ENCODE data around the gene IL1A. TPM values are rescaled to one million over a fixed set of nuclear protein-coding genes. Genes with fewer than 3 reads are reported as not detected.

Gene IL1A
- total RNA-seq, 1 experiment from 2014 or later: not detected

DNA sequence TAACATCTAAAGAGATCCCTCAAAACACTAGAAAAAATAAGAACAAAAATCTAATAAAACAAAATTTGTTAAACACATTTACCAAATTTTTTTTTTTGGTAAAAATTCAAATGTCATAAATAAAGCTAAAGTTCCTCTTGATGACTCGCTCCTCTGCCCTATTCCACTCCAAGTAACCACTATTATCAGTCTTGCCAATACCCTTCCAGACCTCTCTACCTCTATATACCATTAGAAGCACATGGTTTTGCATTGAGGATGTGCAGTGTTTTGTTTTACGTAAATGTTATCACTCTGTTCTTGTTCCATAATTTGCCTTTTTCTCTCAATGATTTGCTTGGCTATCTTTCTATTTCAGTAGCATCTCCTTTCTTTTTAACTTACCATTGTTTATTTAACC, 41.4 kb upstream of the IL1A start:
- no peaks in the 10 kb centered on the region for H3K4me1 ChIP-seq
- no peak overlapping the region for H3K27ac ChIP-seq
- no peak overlapping the region for H3K4me3 ChIP-seq
- DNase-seq: no peak
- no peaks in the 10 kb centered on the region for H3K27me3 ChIP-seq
- H3K36me3 ChIP-seq: no peaks in the 10 kb centered on the region
- H3K9me3 ChIP-seq (replicated peaks): no peaks in the 10 kb centered on the region

GRCh38 chr2:112824694-112825085, 40.4 kb upstream of the IL1A start:
- no peaks in the 10 kb centered on the region for H3K4me1 ChIP-seq
- no peaks in the 10 kb centered on the region for H3K27me3 ChIP-seq
- no peak overlapping the region for H3K4me3 ChIP-seq
- H3K9me3 ChIP-seq (replicated peaks): no peaks in the 10 kb centered on the region
- no peak for DNase-seq
- no peaks in the 10 kb centered on the region for H3K36me3 ChIP-seq
- H3K27ac ChIP-seq: no peak overlapping the region

DNA sequence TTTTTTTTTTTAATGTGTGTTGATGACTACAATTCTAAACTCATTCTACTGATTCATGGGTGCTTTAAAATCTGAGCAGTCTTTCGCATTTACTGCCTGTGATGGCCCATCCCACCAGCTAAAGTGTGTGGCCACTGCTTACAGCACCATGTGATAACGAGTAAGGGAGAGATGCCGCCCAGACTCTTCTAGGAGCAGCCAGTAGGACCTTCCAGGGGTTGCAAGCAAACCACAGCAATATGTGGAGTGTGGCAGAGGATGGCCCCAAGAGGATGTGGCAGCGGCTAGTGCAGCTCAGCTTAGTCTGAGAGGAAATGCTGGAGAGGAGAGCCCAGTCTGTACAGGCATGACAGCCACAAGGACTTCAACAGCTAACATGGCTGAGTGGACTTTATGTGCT, 37.4 kb upstream of the IL1A start:
- no peak overlapping the region for H3K4me3 ChIP-seq
- no peak for DNase-seq
- H3K27ac ChIP-seq: no peak overlapping the region
- no peaks in the 10 kb centered on the region for H3K9me3 ChIP-seq (replicated peaks)
- no peaks in the 10 kb centered on the region for H3K4me1 ChIP-seq
- no peaks in the 10 kb centered on the region for H3K36me3 ChIP-seq
- H3K27me3 ChIP-seq: no peaks in the 10 kb centered on the region

- no peaks in the 10 kb centered on the region for H3K4me1 ChIP-seq
- no peak for DNase-seq
- no peak overlapping the region for H3K27ac ChIP-seq
- H3K27me3 ChIP-seq: no peaks in the 10 kb centered on the region
- H3K36me3 ChIP-seq: no peaks in the 10 kb centered on the region
- no peaks in the 10 kb centered on the region for H3K9me3 ChIP-seq (replicated peaks)
- no peak overlapping the region for H3K4me3 ChIP-seq
Observed at GRCh38 chr2:112821142-112821541, 36.8 kb upstream of the IL1A start.

DNA sequence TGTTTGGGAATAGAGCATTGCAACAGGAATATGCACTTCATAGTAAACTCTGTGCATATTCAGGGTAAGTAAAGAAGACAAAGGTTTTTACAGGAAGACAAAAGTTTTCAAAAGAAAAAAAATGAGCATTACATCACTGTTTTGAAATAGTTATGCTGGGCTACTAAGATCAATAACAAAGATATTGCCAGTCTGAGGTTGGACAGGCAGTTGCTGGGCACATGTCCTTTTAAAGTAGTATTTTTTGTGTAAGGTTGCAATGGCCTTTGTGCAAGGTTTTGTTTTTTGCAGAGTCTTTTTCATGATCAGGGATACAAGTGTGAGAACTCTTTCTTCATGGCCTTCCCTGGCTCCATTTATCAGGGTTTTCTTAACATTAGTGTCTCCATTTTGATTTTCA, 36.0 kb upstream of the IL1A start:
- DNase-seq: no peak

GRCh38 chr2:112819081-112819480, 34.8 kb upstream of the IL1A start:
- no peak for DNase-seq
- H3K27ac ChIP-seq: no peak overlapping the region
- H3K27me3 ChIP-seq: no peaks in the 10 kb centered on the region
- no peak overlapping the region for H3K4me3 ChIP-seq
- no peaks in the 10 kb centered on the region for H3K36me3 ChIP-seq
- H3K4me1 ChIP-seq: peaks cover 6% of the 10 kb centered on the region
- no peaks in the 10 kb centered on the region for H3K9me3 ChIP-seq (replicated peaks)

More for the DNA sequence above, 36.0 kb upstream of the IL1A start:
- H3K4me1 ChIP-seq: no peaks in the 10 kb centered on the region
- no peaks in the 10 kb centered on the region for H3K27me3 ChIP-seq
- no peak overlapping the region for H3K4me3 ChIP-seq
- no peak overlapping the region for H3K27ac ChIP-seq
- H3K36me3 ChIP-seq: no peaks in the 10 kb centered on the region
- H3K9me3 ChIP-seq (replicated peaks): no peaks in the 10 kb centered on the region

DNA sequence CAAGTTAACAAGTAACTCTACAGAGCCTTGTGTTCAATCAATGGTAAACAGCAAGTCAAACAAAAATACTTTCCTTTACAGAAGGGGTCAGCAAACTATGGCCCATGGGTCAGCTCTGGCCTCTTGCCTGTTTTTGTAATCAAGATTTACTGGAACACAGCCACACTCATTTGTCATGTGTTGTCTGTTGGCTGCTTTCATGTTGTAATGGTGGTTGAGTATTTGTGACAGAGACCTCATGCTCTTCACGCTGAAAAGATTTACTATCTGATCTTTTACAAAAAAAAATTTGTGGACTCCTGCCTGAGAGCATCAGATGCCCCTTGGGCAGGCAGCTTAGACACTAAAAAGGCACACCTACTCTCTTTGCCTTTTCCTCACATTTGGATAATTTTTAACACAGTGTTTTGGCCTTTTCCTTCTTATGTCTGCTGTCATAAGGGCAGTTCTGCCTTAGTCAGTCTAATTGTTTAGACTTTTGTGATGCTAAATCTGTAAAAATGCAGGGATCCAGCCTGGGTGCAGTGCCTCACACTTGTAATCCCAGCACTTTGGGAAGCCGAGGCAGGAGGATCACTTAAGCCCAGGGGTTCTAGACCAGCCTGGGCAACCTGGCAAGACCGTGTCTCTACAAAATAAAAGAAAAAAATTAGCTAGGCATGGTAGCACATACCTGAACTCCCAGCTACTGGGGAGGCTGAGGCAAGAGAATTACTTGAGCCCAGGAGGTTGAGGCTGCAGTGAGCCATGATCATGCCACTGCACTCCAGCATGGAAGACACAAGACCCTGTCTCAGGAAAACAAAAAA, 34.0 kb upstream of the IL1A start:
- Histone ChIP-seq H3K4me1 (peaks cover 14% of the 10 kb centered on the region), H3K27ac (no peak overlapping the region), H3K27me3 (no peaks in the 10 kb centered on the region), H3K4me3 (no peak overlapping the region), H3K36me3 (no peaks in the 10 kb centered on the region), H3K9me3 (replicated peaks) (no peaks in the 10 kb centered on the region)
- DNase-seq: no peak

- Histone ChIP-seq H3K36me3 (no peaks in the 10 kb centered on the region), H3K27me3 (no peaks in the 10 kb centered on the region), H3K27ac (no peak overlapping the region), H3K9me3 (replicated peaks) (no peaks in the 10 kb centered on the region), H3K4me3 (no peak overlapping the region), H3K4me1 (peaks cover 25% of the 10 kb centered on the region)
- no peak for DNase-seq
Observed at GRCh38 chr2:112817082-112817689, 32.9 kb upstream of the IL1A start.

- Histone ChIP-seq H3K4me1 (peaks cover 25% of the 10 kb centered on the region), H3K4me3 (no peak overlapping the region), H3K27me3 (no peaks in the 10 kb centered on the region), H3K36me3 (no peaks in the 10 kb centered on the region), H3K27ac (no peak overlapping the region), H3K9me3 (replicated peaks) (no peaks in the 10 kb centered on the region)
- DNase-seq: peak; percentile 21
Observed at GRCh38 chr2:112814278-112814677, 30.0 kb upstream of the IL1A start.

- H3K27ac ChIP-seq: no peak overlapping the region
- H3K9me3 ChIP-seq (replicated peaks): no peaks in the 10 kb centered on the region
- H3K4me1 ChIP-seq: peaks cover 25% of the 10 kb centered on the region
- H3K4me3 ChIP-seq: no peak overlapping the region
- DNase-seq: no peak
- H3K27me3 ChIP-seq: no peaks in the 10 kb centered on the region
- H3K36me3 ChIP-seq: no peaks in the 10 kb centered on the region
Observed at GRCh38 chr2:112813280-112813966, 29.1 kb upstream of the IL1A start.

DNA sequence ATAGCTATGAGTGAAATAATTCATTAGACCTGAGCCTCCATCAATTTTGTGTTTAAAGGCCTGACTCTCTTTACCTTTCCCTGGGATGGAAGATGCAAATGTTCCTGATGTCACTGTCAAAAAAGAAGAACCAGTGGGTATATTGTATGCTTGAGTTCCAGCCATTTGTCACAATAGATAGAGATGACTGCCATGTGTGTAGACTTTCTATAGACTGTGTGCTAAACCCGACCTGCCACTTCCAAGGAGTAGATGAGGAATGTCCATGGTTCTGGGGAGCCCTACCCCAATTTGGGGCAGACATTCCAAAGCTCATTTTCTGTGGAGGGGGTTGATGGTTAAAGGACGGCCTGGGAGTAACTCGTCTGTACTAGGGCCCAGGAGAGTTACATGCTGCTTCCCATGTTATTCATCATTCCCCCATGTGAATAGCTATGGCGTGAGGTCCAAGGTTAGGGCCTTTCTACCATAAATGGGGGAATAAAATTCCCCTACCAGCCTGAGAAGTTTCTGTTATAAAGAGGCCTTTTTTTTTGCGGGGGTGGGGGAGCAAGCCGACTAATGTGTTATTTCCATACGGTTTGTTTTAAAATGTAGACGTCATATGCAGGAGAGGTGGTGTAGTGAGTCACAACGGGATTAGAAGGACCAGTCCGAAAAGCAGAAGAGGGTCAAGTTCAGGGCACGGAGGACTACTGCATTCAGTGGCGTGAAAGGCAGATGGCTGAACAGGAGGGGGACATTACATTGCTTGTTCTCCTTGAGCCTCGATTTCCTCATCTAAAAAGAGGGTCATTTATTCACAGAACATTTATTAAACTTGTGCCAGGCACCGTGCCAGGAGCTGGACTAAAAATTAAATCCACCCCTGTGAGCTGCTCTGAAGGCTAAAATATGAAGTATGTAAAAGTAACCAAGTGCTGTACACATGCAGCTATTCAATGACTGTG, 28.3 kb upstream of the IL1A start:
- Histone ChIP-seq H3K4me1 (peaks cover 25% of the 10 kb centered on the region), H3K36me3 (no peaks in the 10 kb centered on the region), H3K27ac (no peak overlapping the region), H3K27me3 (no peaks in the 10 kb centered on the region), H3K9me3 (replicated peaks) (no peaks in the 10 kb centered on the region), H3K4me3 (no peak overlapping the region)
- peak; percentile 37 to 50 for DNase-seq

DNA sequence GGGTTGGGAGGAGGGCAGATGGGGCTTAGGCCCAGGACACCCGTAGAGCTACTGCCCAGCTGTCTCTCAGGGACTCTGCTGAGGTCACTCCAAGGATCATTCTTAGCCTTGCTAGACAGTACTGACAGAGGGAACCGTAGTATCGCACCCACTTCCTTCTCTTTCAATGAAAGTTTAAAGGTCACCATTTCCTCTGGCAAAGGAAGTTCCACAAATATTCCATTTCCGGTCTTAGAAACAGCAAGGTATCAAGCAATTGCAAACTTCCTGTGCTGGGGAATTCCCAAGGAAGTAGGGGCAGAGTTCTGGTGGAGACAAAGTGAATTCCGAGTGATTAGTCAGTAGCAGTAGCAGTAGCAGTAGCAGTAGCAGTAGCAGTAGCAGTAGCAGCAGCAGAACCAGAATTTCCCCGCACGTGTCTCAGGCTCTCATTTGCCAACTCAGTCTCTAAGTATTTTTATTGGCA, 27.6 kb upstream of the IL1A start:
- Histone ChIP-seq H3K9me3 (replicated peaks) (no peaks in the 10 kb centered on the region), H3K36me3 (no peaks in the 10 kb centered on the region), H3K27me3 (no peaks in the 10 kb centered on the region), H3K27ac (no peak overlapping the region), H3K4me3 (no peak overlapping the region), H3K4me1 (peaks cover 25% of the 10 kb centered on the region)
- no peak for DNase-seq

GRCh38 chr2:112811276-112811831, 27.1 kb upstream of the IL1A start:
- no peak overlapping the region for H3K27ac ChIP-seq

GRCh38 chr2:112809112-112809511, 24.8 kb upstream of the IL1A start:
- Histone ChIP-seq H3K27me3 (no peaks in the 10 kb centered on the region), H3K9me3 (replicated peaks) (no peaks in the 10 kb centered on the region), H3K4me3 (no peak overlapping the region), H3K4me1 (peaks cover 20% of the 10 kb centered on the region), H3K27ac (no peak overlapping the region), H3K36me3 (no peaks in the 10 kb centered on the region)
- no peak for DNase-seq

More at GRCh38 chr2:112811276-112811831, 27.1 kb upstream of the IL1A start:
- H3K4me1 ChIP-seq: peaks cover 25% of the 10 kb centered on the region
- H3K4me3 ChIP-seq: no peak overlapping the region
- H3K27me3 ChIP-seq: no peaks in the 10 kb centered on the region
- no peaks in the 10 kb centered on the region for H3K9me3 ChIP-seq (replicated peaks)
- no peaks in the 10 kb centered on the region for H3K36me3 ChIP-seq
- DNase-seq: no peak

Measured in SJCRH30 (cell line).